GM19463 (cell line): ENCODE results near the gene GRIK3.

Experiments used
- ATAC-seq: cut with Tn5 transposase; IDR thresholded peaks from one replicate; pipeline ENCODE4 v1.9.1; 2021; ENCODE audit warnings: mild to moderate bottlenecking, moderate library complexity; ENCODE audit not compliant: unreplicated experiment

The GRIK3 gene

DNA sequence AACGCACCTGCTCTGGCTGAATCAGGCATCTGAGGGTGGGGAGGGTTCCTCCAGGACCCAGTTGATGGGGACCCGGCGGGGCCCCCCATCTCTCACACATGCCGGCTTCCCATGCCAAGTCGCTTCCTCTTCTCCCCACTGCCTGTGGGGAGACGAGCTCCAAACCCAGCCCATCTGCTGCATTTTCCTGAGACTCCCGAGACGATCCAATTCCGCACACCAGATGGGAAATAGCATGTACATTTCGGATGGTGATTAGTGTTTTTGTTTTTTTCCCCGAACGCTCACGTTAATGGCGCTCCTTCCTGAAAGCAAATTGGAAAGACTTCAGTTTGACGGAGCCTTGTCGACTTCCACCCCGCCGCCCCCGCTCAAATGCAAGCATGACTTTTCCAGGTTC, 13.2 kb upstream of the GRIK3 start:
- no peak for ATAC-seq

GRCh38 chr1:37043101-37043500, 8.8 kb upstream of the GRIK3 start:
- ATAC-seq = no peak

- ATAC-seq = no peak
Measured at GRCh38 chr1:37042506-37042905, 8.2 kb upstream of the GRIK3 start.

- no peak for ATAC-seq
Measured at GRCh38 chr1:37041483-37041882, 7.2 kb upstream of the GRIK3 start.

DNA sequence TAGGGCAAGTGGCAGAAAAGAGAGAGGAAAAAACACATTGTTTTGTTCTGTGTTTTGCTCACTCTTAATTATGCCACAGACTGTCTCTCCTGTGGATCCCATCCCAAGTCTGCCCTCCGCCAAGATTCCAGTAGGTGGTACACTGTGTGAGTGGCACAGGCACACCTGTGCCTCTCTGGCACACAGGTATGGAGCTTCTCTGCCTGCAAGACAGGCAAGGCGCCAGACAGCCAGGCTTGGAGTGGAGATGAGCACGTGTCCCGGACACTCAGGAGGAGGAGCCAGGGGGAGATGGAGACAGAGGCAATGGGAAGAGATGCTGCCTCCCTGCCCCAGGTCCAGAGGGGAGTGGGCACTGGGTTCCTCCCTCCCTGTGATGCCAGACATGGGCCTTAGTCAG, 6.5 kb upstream of the GRIK3 start:
- no peak for ATAC-seq

GRCh38 chr1:37040261-37040660, 5.9 kb upstream of the GRIK3 start:
- ATAC-seq = no peak

- no peak for ATAC-seq
Measured at GRCh38 chr1:37038227-37039093, 4.1 kb upstream of the GRIK3 start.

- no peak for ATAC-seq
Measured at GRCh38 chr1:37037690-37038089, 3.4 kb upstream of the GRIK3 start.

DNA sequence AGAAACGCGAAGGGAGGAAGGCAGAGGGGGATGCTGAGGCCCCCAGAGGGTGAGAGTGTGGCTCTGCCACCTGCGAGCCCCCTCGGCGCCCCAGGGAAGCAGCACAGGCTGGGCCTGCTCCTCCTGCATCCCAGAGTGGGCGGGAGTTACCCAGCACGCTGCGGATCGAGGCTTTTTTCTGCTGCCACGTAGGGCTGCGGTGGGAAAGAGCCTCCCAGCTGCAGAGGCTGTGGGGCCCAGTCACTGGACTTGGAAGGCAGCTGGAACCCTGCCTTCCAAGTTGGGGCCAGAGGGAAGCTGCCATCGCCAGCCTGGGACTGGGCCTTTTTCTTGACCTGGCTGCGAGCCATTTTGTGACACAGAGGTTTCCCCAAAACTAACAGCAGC, 2.3 kb upstream of the GRIK3 start:
- no peak for ATAC-seq

- no peak for ATAC-seq
Measured at GRCh38 chr1:37035796-37036666, 1.7 kb upstream of the GRIK3 start.

DNA sequence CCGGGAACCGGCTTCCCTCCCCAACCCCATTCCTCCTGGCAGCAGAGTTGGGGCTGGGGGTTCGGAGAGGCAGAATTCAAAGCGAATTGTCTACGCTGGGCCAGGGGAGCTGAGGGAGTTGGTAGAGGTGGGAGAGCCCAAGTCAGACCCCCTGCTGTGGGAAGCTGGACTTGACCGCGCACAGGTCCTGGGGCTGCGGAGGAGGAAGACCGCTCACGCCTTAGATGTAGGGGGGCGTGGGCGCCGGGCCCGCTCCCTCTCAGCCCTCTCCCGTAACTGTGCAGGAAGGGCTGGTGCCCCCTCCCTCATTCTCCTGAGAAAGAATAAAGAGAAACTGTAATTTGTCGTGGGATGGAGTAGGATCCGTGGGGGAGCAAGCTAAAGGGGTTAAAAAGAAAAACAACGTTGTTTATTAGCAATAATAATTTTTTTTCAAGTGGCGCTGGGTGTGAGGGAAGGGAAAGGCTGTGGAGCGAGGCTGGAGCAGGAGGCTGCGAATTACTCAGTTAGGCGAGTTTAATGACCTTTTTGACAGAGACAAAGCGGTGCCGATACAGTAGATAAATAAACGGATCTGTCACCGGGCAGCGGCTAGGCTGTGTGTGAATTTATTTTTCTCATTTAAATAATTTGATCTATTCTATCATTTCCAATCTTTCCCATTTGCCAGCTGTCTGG, 838 bp upstream of the GRIK3 start:
- no peak for ATAC-seq

DNA sequence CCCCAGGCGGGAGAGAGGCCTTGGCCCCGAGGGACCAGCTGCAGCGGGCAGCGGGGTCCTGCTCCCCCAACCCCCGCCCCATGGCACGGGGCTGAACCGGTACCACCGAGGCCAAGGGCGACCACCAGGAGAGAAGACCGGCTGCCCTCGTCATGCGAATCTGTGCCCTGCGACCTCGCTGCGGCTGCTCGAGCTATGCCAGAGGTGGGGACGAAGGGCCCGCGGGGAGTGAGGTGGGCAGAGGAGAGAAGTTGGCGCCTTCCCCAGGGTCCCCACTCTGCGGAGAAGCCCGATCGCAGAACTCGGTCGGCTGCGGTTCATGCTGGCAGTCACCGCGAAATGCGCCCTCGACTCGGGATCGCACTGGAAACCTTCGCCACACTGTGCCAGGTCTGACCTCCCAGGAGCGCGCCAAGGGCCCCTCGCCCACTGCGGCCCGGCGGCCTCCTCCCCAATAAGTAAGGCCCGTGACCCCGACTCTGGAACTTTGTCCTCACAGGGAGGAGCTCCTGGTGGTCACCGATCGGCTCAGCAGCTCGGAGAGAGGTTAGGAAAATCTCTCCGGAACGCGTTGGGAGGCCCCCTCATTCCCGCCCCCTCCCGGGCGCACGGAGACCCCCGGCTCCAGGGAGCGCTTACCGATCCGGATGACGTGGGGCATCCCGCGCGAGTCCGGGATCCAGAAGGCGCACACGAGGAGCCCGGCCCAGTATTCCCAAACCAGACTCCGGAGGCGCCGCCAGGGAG, 787 bp downstream of the GRIK3 start:
- no peak for ATAC-seq

DNA sequence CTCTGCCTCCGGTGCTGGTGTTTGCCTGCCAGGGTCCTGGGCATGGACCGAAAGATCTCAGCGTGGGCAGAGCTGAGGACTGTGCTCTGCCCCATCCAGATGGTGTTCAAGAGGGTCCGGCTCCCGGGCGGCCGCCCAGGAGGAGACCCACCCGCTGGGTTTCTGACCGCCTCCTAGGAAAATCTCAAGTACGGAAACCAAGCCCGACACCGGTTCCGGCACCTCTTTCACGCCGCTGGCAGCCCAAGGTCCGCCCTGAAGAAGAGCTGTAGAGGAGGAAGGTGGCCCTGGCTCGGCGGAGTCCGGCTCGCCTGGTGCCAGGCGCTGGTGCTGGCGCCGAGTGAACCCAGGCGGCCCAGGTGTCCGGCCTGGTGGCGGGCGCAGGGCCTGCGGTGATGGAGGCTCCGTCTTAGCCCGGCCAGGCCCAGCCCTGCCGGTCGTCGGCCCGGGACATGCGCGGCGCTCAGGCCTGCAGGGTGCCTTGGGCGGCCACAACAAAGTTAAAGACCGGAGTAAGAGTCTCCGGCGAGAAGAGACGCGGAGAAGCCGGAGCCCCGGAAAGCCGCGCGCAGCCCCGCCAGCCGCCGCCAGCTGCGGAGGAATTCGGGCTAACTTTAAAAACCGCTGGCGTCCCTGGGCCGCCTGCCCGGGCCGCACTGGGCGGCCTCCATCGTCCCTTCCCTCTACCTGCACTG, 1.5 kb downstream of the GRIK3 start:
- ATAC-seq = no peak

DNA sequence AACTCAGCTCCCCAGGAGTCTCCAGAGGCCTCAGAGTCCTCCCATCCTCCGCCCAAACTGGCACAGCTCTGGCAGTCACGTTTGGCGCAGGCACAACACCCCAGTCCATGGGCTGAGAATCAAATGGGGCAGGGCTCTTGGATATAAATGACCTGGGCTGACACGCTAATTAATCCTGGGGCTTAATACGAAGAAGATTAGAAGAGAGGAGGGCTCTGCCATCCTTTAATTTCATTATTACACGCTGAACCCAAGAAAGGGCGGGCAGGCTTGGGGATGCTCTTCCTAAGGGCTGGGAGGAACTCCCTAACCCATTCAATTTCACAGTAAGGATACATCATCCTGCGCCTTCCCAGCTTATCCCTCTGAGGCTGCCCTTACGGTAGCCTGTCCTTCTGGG, 2.4 kb downstream of the GRIK3 start:
- ATAC-seq = no peak

DNA sequence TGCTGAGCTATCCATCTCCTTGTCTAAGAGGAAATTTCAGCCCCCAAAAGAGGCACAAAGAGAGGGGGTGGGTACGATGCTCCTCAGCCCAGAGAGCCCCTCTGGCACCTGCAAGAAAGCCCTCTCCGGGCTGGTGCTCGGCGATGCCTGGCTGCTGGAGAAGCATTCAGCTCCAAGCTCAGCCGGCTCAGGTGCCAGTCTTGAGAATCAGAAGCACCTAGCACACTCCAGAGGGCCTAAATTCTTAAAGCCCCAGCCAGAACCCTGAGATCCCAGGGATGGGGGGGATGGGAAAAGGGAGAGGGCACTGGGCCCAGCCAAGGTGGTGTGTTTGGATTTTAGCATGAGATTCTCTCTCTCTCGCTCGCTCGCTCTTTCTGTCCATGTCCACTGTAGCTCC, 2.9 kb downstream of the GRIK3 start:
- ATAC-seq = no peak

DNA sequence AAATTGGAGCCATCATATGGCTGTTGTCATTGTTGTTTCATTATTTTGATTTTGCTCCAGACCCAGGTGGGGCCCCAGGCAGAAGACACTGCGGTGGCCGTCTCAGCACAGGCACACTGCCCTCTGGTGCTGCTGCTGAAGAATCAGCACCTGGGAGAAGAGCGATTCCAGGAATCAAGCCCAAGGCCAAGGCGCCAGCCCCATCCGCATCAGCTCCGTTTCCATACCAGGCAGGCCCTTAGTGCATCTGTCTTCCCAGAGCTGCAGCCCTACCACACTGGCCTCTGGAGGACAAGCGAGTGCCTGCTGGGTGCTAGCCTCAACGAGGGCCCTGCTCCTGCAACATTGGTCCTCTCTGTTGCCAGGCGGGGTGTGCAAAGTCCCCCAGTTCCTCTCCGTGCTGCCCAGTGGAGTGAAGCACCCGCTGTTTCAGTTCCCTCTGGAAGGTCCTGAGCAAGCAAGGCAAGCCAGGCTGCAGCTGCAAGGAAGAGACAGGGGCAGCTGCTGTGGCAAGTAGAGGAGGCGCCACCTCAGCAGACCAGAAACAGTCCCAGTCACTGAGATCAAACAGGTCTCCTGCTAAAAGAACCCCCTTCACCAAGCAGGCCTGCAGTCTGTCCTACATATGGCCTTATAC, 5.2 kb downstream of the GRIK3 start:
- no peak for ATAC-seq

DNA sequence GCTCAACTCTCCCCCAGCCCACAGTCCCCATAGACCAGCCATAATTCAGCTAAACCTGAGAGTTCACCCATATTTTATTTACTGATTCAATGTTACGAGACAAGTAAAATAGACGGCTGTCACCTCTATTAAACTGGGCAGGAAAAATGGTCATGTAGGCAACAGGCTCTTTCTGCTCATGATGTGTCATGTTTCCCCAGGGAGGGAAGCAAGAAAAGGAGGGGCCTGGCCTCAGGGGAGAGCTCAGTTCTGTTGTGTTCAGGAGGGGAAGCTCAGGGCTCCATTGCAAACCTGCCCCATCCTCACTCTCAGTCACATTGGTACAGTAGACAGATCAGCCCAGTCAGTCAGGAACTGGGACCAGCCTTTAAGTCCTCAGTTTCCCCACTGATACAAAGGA, 12.8 kb downstream of the GRIK3 start:
- no peak for ATAC-seq

- no peak for ATAC-seq
Measured at GRCh38 chr1:37020653-37021277, 13.6 kb downstream of the GRIK3 start.

GRCh38 chr1:37018510-37018909, 15.8 kb downstream of the GRIK3 start:
- ATAC-seq = no peak
